K562 (cell line): ENCODE results near the gene OTULINL. TPM values are rescaled to one million over a fixed set of nuclear protein-coding genes. Genes with fewer than 3 reads are reported as not detected.

Source experiments
- ATAC-seq: fragments of 200-7000 bp; cut with Tn5 transposase; 3 replicates; pipeline ENCODE4 v1.9.1; 2020; ENCODE audit warnings: moderate library complexity
- BruUV-seq: library from RNA; stranded (reverse); fragments of 400-500 nt; replicated peaks from 2 replicates; lab custom pipeline; 2021; lab: Mats Ljungman, UMichigan
- CTCF ChIA-PET: fragments of 300-600 bp; formaldehyde crosslinking; extraction: SDS; loops from one replicate; lab custom pipeline; 2021; ENCODE audit warnings: low intra/inter-chr PET ratio; lab: Yijun Ruan, JAX
- POLR2A ChIA-PET: fragments of 300-600, 350-650 bp; sonication (Branson Sonifier 250); formaldehyde crosslinking; extraction: SDS; loops from one replicate; lab custom pipeline; 2021; ENCODE audit warnings: antibody characterized with exemption, inconsistent platforms; lab: Yijun Ruan, JAX
- DNase-seq, 4 experiments: peaks; one replicate each; pipeline versions ENCODE4 v3.0.0 to v3.0.0-alpha.2; 2011 to 2018; ENCODE audit warnings: low spot score in 3 of 4, mixed read lengths in 3 of 4; ENCODE audit errors: extremely low read depth in 1 of 4
- FAIRE-seq: peaks from 2 replicates; lab custom pipeline; 2011; peaks lifted over from hg19 to GRCh38; lab: Jason Lieb, UNC
- H2AFZ ChIP-seq: 2 replicates; pipeline ENCODE4 v1.6.0; 2011; ENCODE audit warnings: low read depth, low read length, control low read depth, inconsistent platforms
- H3K27ac ChIP-seq: fragments of 200-600 bp; 3 replicates; pipeline ENCODE4 v1.8.0; 2011; ENCODE audit warnings: low read depth, mild to moderate bottlenecking, control low read depth, inconsistent platforms, low read length, moderate library complexity, mixed read lengths; ENCODE audit errors: extremely low read depth
- H3K27me3 ChIP-seq, 2 experiments: fragments of 300-600 bp in 1 of 2; 2 replicates in 1 of 2; 3 replicates in 1 of 2; pipeline versions ENCODE4 v1.6.0 to v1.8.0; 2011; ENCODE audit warnings: inconsistent platforms in 2 of 2, low read length in 2 of 2, mild to moderate bottlenecking in 1 of 2, mixed read lengths in 1 of 2, moderate library complexity in 1 of 2; ENCODE audit not compliant: control insufficient read depth in 2 of 2, insufficient read depth in 2 of 2
- H3K36me3 ChIP-seq: fragments of 300-600 bp; 3 replicates; pipeline ENCODE4 v1.8.0; 2011; ENCODE audit warnings: mild to moderate bottlenecking, low read length, inconsistent platforms; ENCODE audit not compliant: control insufficient read depth, insufficient read depth
- H3K4me1 ChIP-seq, 2 experiments: fragments of 200-600 bp in 1 of 2; replicated peaks in 1 of 2; 2 replicates in 1 of 2; 3 replicates in 1 of 2; pipeline versions ENCODE4 v1.5.1 to v1.8.0; 2011; ENCODE audit warnings: inconsistent platforms in 2 of 2, low read length in 2 of 2, mild to moderate bottlenecking in 1 of 2, mixed read lengths in 1 of 2, moderate library complexity in 1 of 2; ENCODE audit not compliant: control insufficient read depth in 2 of 2, insufficient read depth in 2 of 2
- H3K4me2 ChIP-seq: 2 replicates; pipeline ENCODE4 v1.6.1; 2011; ENCODE audit warnings: low read length, control low read depth, inconsistent platforms, mixed read lengths; ENCODE audit not compliant: insufficient read depth
- H3K4me3 ChIP-seq: fragments of 200-600 bp; sonication (generic), shearing (Covaris generic); 2 replicates; pipeline ENCODE4 v1.5.1; 2016; ENCODE audit warnings: control low read depth, inconsistent platforms
- H3K79me2 ChIP-seq: fragments of 200-600 bp; 3 replicates; pipeline ENCODE4 v1.8.0; 2011; ENCODE audit warnings: low read length, inconsistent platforms; ENCODE audit not compliant: control insufficient read depth, insufficient read depth
- H3K9ac ChIP-seq, 2 experiments: 2 replicates each; pipeline versions ENCODE4 v1.6.0 to v1.6.1; 2011; ENCODE audit warnings: low read depth in 2 of 2, low read length in 2 of 2, control low read depth in 1 of 2, inconsistent platforms in 1 of 2, mild to moderate bottlenecking in 1 of 2, mixed read lengths in 1 of 2; ENCODE audit not compliant: insufficient read depth in 1 of 2
- H3K9me1 ChIP-seq: one replicate; pipeline ENCODE4 v1.6.0; 2011; ENCODE audit warnings: inconsistent platforms, mild to moderate bottlenecking, low read length, moderate library complexity; ENCODE audit not compliant: control insufficient read depth, insufficient read depth
- H3K9me3 ChIP-seq: replicated peaks from 2 replicates; pipeline ENCODE4 v1.5.1; 2011; ENCODE audit warnings: low read depth, low read length, inconsistent platforms; ENCODE audit not compliant: control insufficient read depth, insufficient read depth
- H4K20me1 ChIP-seq: replicated peaks from 2 replicates; pipeline ENCODE4 v1.6.1; 2011; ENCODE audit warnings: low read length, inconsistent platforms, mixed read lengths; ENCODE audit not compliant: control insufficient read depth, insufficient read depth
- CHD1 ChIP-seq: fragments of 200-600 bp; sonication (generic); IDR thresholded peaks from one replicate; pipeline ENCODE4 v1.6.1; 2012; ENCODE audit warnings: mild to moderate bottlenecking, moderate library complexity, low read length, inconsistent platforms
- FOXK2 ChIP-seq, 2 experiments: fragments of 450-650 bp; IDR thresholded peaks in 1 of 2; conservative IDR thresholded peaks in 1 of 2; 2 replicates each; pipeline ENCODE4 v1.6.1; 2016; ENCODE audit warnings: low read depth in 2 of 2, mild to moderate bottlenecking in 1 of 2
- HCFC1 ChIP-seq: IDR thresholded peaks from 2 replicates; pipeline ENCODE4 v1.6.1; 2012; ENCODE audit warnings: low read depth, low read length, improper control_type of control experiment
- NCOR1 ChIP-seq: fragments of 450-650 bp; IDR thresholded peaks from 2 replicates; pipeline ENCODE4 v1.6.1; 2016; ENCODE audit warnings: mild to moderate bottlenecking, moderate library complexity
- POU5F1 ChIP-seq: fragments of 150-350 bp; IDR thresholded peaks from 2 replicates; pipeline ENCODE4 v1.6.1; 2014; ENCODE audit warnings: borderline replicate concordance, low read length, low read depth, mild to moderate bottlenecking; ENCODE audit not compliant: partially characterized antibody
- SIRT6 ChIP-seq: IDR thresholded peaks from one replicate; pipeline ENCODE4 v1.6.1; 2012; ENCODE audit warnings: low read depth, mild to moderate bottlenecking, control low read depth, inconsistent platforms, low read length, moderate library complexity
- ZKSCAN1 ChIP-seq: fragments of 150-350 bp; IDR thresholded peaks from 2 replicates; pipeline ENCODE4 v1.6.1; 2016; ENCODE audit warnings: low read depth, low read length
- ZNF699 ChIP-seq: fragments of 250-450 bp; sonication (Bioruptor Pico); IDR thresholded peaks from 2 replicates; pipeline ENCODE4 v1.8.0; 2021; ENCODE audit warnings: mild to moderate bottlenecking, moderate library complexity; ENCODE audit not compliant: insufficient replicate concordance
- WGBS: fragments of 100-300 bp; shearing (Covaris generic); methylation state at CpG from one replicate; pipeline ENCODE4 v1.1.6; 2016; ENCODE audit warnings: low coverage, mixed read lengths; ENCODE audit not compliant: insufficient coverage; ENCODE audit errors: missing lambda C conversion rate; 5-methylcytosine and 5-hydroxymethylcytosine counted together
- in situ Hi-C: fragments of 300-500 bp; cut with MboI; formaldehyde crosslinking; loops from 4 replicates; pipeline ENCODE4 v1.15.0; 2018; ENCODE audit warnings: inconsistent platforms, mixed read lengths
- intact Hi-C: fragments of 100-400 bp; cut with micrococcal nuclease; formaldehyde crosslinking; loops from 2 replicates; pipeline ENCODE4 v1.14.2; 2022
- polyA plus RNA-seq, 8 experiments: library from polyadenylated mRNA; depleted of rRNA in 4 of 8; stranded (reverse) in 5 of 8; unstranded in 3 of 8; fragments of >200 nt; fragmentation: Nextera tagmentation in 2 of 8; fragmentation: Illumina TruSeq in 1 of 8; extraction: Ambion mirVana in 2 of 8; extraction: Trizol in 1 of 8; gene quantifications; 2 replicates each; pipeline versions ENCODE4 v1.2.1 to v1.2.3, GENCODE V29; 2011 to 2014; ENCODE audit warnings: inconsistent platforms in 1 of 8, missing spikeins in 1 of 8
- total RNA-seq, 7 experiments: library from RNA; depleted of rRNA in 6 of 7; stranded (reverse); fragments of >200 nt in 6 of 7; fragmentation: Illumina TruSeq in 2 of 7; extraction: Trizol in 2 of 7; gene quantifications; 2 replicates each; pipeline versions ENCODE4 v1.2.1 to v1.2.3, GENCODE V29; 2011 to 2021; ENCODE audit warnings: low replicate concordance in 1 of 7
- TF ChIP-seq, protein P1 (sequence below), 3 experiments: IDR thresholded peaks in 2 of 3; conservative IDR thresholded peaks in 1 of 3; 2 replicates each; pipeline ENCODE4 v1.5.1; 2011 to 2012; ENCODE audit warnings: low read length in 3 of 3, mild to moderate bottlenecking in 3 of 3, control low read depth in 2 of 3, improper control_type of control experiment in 1 of 3, inconsistent platforms in 1 of 3, low read depth in 1 of 3, mixed read lengths in 1 of 3, moderate library complexity in 1 of 3; ENCODE audit not compliant: insufficient read depth in 2 of 3
- TF ChIP-seq, protein P2 (sequence below): sonication (generic); formaldehyde crosslinking; IDR thresholded peaks from 2 replicates; pipeline ENCODE4 v1.8.1; 2022; ENCODE audit warnings: missing genetic modification reagents

Gene OTULINL
- total and polyA plus RNA-seq, 9 of the 15 experiments (the other 6 are each of a cell fraction or from before 2014, with no cell fraction given) = 0.13 to 0.18 TPM; not detected in 7

DNA sequence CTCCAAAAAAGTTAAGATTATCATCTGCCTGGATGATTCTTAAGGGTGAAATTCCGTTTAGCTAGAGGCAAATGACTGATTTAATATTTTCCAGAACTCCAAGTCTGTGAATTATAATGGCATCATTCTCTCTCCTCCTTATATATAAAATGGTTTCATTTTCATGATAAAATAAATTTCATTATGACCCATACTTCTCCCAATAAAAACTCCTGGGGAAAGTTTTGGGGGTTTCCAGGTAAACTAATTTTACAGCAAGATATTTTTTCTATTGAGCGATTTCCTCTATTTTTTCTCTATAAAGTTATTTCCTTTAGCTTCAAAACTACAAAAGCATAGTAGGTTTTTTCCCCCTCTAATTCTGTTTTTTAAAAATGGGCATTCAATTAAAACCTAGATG is 75.3 kb downstream of the OTULINL start:
- intact Hi-C loops = loop anchor here (10.0 kb wide), 1 partner anchor 552 kb away; no protein-coding TSS in a partner anchor
- FAIRE-seq (no peak), DNase-seq (no peak), ATAC-seq (no peak)
- no peaks in the 10 kb centered on the region for H3K9me1 ChIP-seq
- H3K9ac ChIP-seq = no peak overlapping the region
- TF ChIP-seq CHD1 (no peak), NCOR1 (no peak), SIRT6 (no peak), POU5F1 (no peak), FOXK2 (conservative IDR thresholded peaks at IDR 0.05 in 1 of 2, IDR thresholded peaks at IDR 0.05 in 1 of 2; ENCODE audit: low read depth in 2 of 2) (no peak), HCFC1 (no peak), ZNF699 (no peak), ZKSCAN1 (no peak)
- TF ChIP-seq, protein P1, sequence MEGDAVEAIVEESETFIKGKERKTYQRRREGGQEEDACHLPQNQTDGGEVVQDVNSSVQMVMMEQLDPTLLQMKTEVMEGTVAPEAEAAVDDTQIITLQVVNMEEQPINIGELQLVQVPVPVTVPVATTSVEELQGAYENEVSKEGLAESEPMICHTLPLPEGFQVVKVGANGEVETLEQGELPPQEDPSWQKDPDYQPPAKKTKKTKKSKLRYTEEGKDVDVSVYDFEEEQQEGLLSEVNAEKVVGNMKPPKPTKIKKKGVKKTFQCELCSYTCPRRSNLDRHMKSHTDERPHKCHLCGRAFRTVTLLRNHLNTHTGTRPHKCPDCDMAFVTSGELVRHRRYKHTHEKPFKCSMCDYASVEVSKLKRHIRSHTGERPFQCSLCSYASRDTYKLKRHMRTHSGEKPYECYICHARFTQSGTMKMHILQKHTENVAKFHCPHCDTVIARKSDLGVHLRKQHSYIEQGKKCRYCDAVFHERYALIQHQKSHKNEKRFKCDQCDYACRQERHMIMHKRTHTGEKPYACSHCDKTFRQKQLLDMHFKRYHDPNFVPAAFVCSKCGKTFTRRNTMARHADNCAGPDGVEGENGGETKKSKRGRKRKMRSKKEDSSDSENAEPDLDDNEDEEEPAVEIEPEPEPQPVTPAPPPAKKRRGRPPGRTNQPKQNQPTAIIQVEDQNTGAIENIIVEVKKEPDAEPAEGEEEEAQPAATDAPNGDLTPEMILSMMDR (IDR thresholded peaks at IDR 0.05 in 2 of 3, conservative IDR thresholded peaks at IDR 0.05 in 1 of 3; ENCODE audit: insufficient read depth in 2 of 3, low read depth in 1 of 3, low read length in 3 of 3) = no peak
- TF ChIP-seq, protein P2, sequence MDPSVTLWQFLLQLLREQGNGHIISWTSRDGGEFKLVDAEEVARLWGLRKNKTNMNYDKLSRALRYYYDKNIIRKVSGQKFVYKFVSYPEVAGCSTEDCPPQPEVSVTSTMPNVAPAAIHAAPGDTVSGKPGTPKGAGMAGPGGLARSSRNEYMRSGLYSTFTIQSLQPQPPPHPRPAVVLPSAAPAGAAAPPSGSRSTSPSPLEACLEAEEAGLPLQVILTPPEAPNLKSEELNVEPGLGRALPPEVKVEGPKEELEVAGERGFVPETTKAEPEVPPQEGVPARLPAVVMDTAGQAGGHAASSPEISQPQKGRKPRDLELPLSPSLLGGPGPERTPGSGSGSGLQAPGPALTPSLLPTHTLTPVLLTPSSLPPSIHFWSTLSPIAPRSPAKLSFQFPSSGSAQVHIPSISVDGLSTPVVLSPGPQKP (CRISPR knock-in tag) = no peak
- no peak overlapping the region for H3K27ac ChIP-seq
- ChIA-PET POLR2A (no interaction called here), CTCF (no interaction called here)
- no peak overlapping the region for H3K4me2 ChIP-seq
- 0% methylated on average over 2 of the region's 2 CpGs for WGBS
- no peaks in the 10 kb centered on the region; a peak in 4 of 5 replicates for H3K27me3 ChIP-seq
- no peaks in the 10 kb centered on the region for H4K20me1 ChIP-seq
- no peak overlapping the region for H2AFZ ChIP-seq
- no peaks in the 10 kb centered on the region for H3K4me1 ChIP-seq
- in situ Hi-C loops = no loop called here
- no peak overlapping the region for H3K4me3 ChIP-seq
- BruUV-seq = no TSS peak
- H3K9me3 ChIP-seq = no peaks in the 10 kb centered on the region
- H3K36me3 ChIP-seq = no peaks in the 10 kb centered on the region
- H3K79me2 ChIP-seq = no peaks in the 10 kb centered on the region
